ENCODE results near the gene CIAO2B.

DNA sequence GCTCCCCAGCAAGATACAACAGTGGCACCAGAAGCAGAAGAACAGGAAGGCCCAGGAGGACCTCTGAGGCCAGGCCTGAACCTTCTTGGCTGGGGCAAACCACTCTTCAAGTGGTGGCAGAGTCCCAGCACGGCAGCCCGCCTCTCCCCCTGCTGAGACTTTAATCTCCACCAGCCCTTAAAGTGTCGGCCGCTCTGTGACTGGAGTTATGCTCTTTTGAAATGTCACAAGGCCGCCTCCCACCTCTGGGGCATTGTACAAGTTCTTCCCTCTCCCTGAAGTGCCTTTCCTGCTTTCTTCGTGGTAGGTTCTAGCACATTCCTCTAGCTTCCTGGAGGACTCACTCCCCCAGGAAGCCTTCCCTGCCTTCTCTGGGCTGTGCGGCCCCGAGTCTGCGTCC lies 38.8 kb upstream of the CIAO2B start:
- no peak for TF ChIP-seq CSDC2 (CRISPR knock-in tag; IDR thresholded peaks at IDR 0.05)
- no peak for TF ChIP-seq RARB (CRISPR knock-in tag; IDR thresholded peaks at IDR 0.05)
- TF ChIP-seq, protein P1, sequence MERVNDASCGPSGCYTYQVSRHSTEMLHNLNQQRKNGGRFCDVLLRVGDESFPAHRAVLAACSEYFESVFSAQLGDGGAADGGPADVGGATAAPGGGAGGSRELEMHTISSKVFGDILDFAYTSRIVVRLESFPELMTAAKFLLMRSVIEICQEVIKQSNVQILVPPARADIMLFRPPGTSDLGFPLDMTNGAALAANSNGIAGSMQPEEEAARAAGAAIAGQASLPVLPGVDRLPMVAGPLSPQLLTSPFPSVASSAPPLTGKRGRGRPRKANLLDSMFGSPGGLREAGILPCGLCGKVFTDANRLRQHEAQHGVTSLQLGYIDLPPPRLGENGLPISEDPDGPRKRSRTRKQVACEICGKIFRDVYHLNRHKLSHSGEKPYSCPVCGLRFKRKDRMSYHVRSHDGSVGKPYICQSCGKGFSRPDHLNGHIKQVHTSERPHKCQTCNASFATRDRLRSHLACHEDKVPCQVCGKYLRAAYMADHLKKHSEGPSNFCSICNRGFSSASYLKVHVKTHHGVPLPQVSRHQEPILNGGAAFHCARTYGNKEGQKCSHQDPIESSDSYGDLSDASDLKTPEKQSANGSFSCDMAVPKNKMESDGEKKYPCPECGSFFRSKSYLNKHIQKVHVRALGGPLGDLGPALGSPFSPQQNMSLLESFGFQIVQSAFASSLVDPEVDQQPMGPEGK (CRISPR knock-in tag; IDR thresholded peaks at IDR 0.05; ENCODE audit: borderline replicate concordance), result no peak
- TF ChIP-seq ISL1 (CRISPR knock-in tag; IDR thresholded peaks at IDR 0.05), result no peak
- no peak for TF ChIP-seq ZFP30 (CRISPR knock-in tag; IDR thresholded peaks at IDR 0.05)
- no peak for TF ChIP-seq OSR1 (CRISPR knock-in tag; IDR thresholded peaks at IDR 0.05)
- TF ChIP-seq PPARA (CRISPR knock-in tag; IDR thresholded peaks at IDR 0.05; ENCODE audit: borderline replicate concordance), result no peak
- no peak for TF ChIP-seq ARNTL (CRISPR knock-in tag; IDR thresholded peaks at IDR 0.05; ENCODE audit: borderline replicate concordance, low read depth)
- TF ChIP-seq SNAI2 (CRISPR knock-in tag; IDR thresholded peaks at IDR 0.05), result no peak
- TF ChIP-seq ZNF565 (CRISPR knock-in tag; conservative IDR thresholded peaks at IDR 0.05; ENCODE audit: low read depth), result no peak
